HepG2 (cell line): ENCODE data around the gene GPR162. TPM values are rescaled to one million over a fixed set of nuclear protein-coding genes. Genes with fewer than 3 reads are reported as not detected.

Experiments used
- ADNP ChIP-seq: sonication (generic); formaldehyde crosslinking; IDR thresholded peaks from 2 replicates; pipeline ENCODE4 v1.4.0; 2020; ENCODE audit warnings: missing genetic modification reagents
- ARHGAP35 ChIP-seq: sonication (generic); formaldehyde crosslinking; IDR thresholded peaks from 2 replicates; pipeline ENCODE4 v1.9.0; 2022; ENCODE audit warnings: mild to moderate bottlenecking, inconsistent platforms, moderate library complexity, missing genetic modification reagents, borderline replicate concordance
- CCDC6 ChIP-seq: sonication (generic); formaldehyde crosslinking; IDR thresholded peaks from 2 replicates; pipeline ENCODE4 v1.8.1; 2022; ENCODE audit warnings: mild to moderate bottlenecking, missing genetic modification reagents, moderate library complexity
- CTCF ChIP-seq: sonication (generic); formaldehyde crosslinking; IDR thresholded peaks from 2 replicates; pipeline ENCODE4 v1.5.0; 2020; ENCODE audit warnings: mild to moderate bottlenecking, missing genetic modification reagents, moderate library complexity
- ERF ChIP-seq: IDR thresholded peaks from 2 replicates; pipeline ENCODE4 v1.6.1; 2018; ENCODE audit warnings: missing biosample characterization, missing genetic modification reagents
- HDAC6 ChIP-seq: fragments of 200-600 bp; sonication (generic); IDR thresholded peaks from 2 replicates; pipeline ENCODE4 v1.7.0; 2017; ENCODE audit warnings: mild to moderate bottlenecking, antibody characterized with exemption, low read length, low read depth
- JUN ChIP-seq: sonication (generic); formaldehyde crosslinking; IDR thresholded peaks from 2 replicates; pipeline ENCODE4 v1.4.0; 2020; ENCODE audit warnings: mild to moderate bottlenecking, missing genetic modification reagents
- MBNL3 ChIP-seq: fragments of 250-450 bp; sonication (Bioruptor Pico); conservative IDR thresholded peaks from 2 replicates; pipeline ENCODE4 v1.8.0; 2022; ENCODE audit warnings: mild to moderate bottlenecking, inconsistent platforms
- MTF2 ChIP-seq: sonication (generic); formaldehyde crosslinking; IDR thresholded peaks from 2 replicates; pipeline ENCODE4 v1.5.0; 2020; ENCODE audit warnings: missing genetic modification reagents, borderline replicate concordance
- NFE2L1 ChIP-seq: sonication (generic); formaldehyde crosslinking; IDR thresholded peaks from 2 replicates; pipeline ENCODE4 v1.4.0; 2020; ENCODE audit warnings: missing genetic modification reagents, mild to moderate bottlenecking, borderline replicate concordance
- RAD51 ChIP-seq: fragments of 450-650 bp; IDR thresholded peaks from 2 replicates; pipeline ENCODE4 v1.6.1; 2016; ENCODE audit warnings: borderline replicate concordance
- RBM39 ChIP-seq: fragments of 200-400 bp; formaldehyde crosslinking; IDR thresholded peaks from one replicate; pipeline ENCODE4 v1.6.1; 2018; ENCODE audit warnings: antibody characterized with exemption, mild to moderate bottlenecking, low read depth, low read length; ENCODE audit not compliant: poor library complexity, severe bottlenecking
- SRSF9 ChIP-seq: fragments of 200-400 bp; formaldehyde crosslinking; IDR thresholded peaks from 2 replicates; pipeline ENCODE4 v1.6.1; 2018; ENCODE audit warnings: borderline replicate concordance, mild to moderate bottlenecking, low read depth, low read length; ENCODE audit not compliant: insufficient read depth, poor library complexity, severe bottlenecking
- ZBTB37 ChIP-seq: sonication (generic); formaldehyde crosslinking; IDR thresholded peaks from 2 replicates; pipeline ENCODE4 v1.4.0; 2020; ENCODE audit warnings: mild to moderate bottlenecking, missing genetic modification reagents
- ZFP82 ChIP-seq: sonication (generic); formaldehyde crosslinking; IDR thresholded peaks from 2 replicates; pipeline ENCODE4 v1.5.1; 2020; ENCODE audit warnings: mild to moderate bottlenecking, missing genetic modification reagents, borderline replicate concordance
- ZNF251 ChIP-seq: sonication (generic); formaldehyde crosslinking; IDR thresholded peaks from 2 replicates; pipeline ENCODE4 v1.9.0; 2021; ENCODE audit warnings: mild to moderate bottlenecking, missing genetic modification reagents
- ZNF382 ChIP-seq: sonication (generic); formaldehyde crosslinking; IDR thresholded peaks from 2 replicates; pipeline ENCODE4 v1.5.0; 2020; ENCODE audit warnings: missing genetic modification reagents, mild to moderate bottlenecking, borderline replicate concordance
- ZNF414 ChIP-seq: sonication (generic); formaldehyde crosslinking; IDR thresholded peaks from 2 replicates; pipeline ENCODE4 v1.5.0; 2020; ENCODE audit warnings: missing genetic modification reagents
- ZNF564 ChIP-seq: sonication (generic); formaldehyde crosslinking; IDR thresholded peaks from 2 replicates; pipeline ENCODE4 v1.8.1; 2023; ENCODE audit warnings: mild to moderate bottlenecking, missing genetic modification reagents
- ZNF572 ChIP-seq: sonication (generic); formaldehyde crosslinking; IDR thresholded peaks from 2 replicates; pipeline ENCODE4 v1.5.1; 2020; ENCODE audit warnings: mild to moderate bottlenecking, missing genetic modification reagents
- ZNF746 ChIP-seq: sonication (generic); formaldehyde crosslinking; IDR thresholded peaks from 2 replicates; pipeline ENCODE4 v1.8.0; 2022; ENCODE audit warnings: mild to moderate bottlenecking, missing genetic modification reagents
- ZNF777 ChIP-seq: sonication (generic); formaldehyde crosslinking; IDR thresholded peaks from 2 replicates; pipeline ENCODE4 v1.4.0; 2020; ENCODE audit warnings: missing genetic modification reagents
- ZNF839 ChIP-seq: sonication (generic); formaldehyde crosslinking; IDR thresholded peaks from 2 replicates; pipeline ENCODE4 v1.4.0; 2020; ENCODE audit warnings: missing genetic modification reagents, mild to moderate bottlenecking, borderline replicate concordance
- ZNF878 ChIP-seq: sonication (generic); formaldehyde crosslinking; IDR thresholded peaks from 2 replicates; pipeline ENCODE4 v1.8.1; 2023; ENCODE audit warnings: mild to moderate bottlenecking, missing genetic modification reagents, moderate library complexity
- ZNF879 ChIP-seq: sonication (generic); formaldehyde crosslinking; IDR thresholded peaks from 2 replicates; pipeline ENCODE4 v1.8.1; 2023; ENCODE audit warnings: missing genetic modification reagents
- polyA plus RNA-seq, 8 experiments: library from polyadenylated mRNA; depleted of rRNA in 3 of 8; stranded (reverse) in 7 of 8; unstranded in 1 of 8; fragments of >200 nt; fragmentation: Illumina TruSeq in 4 of 8; extraction: Trizol in 4 of 8; gene quantifications; 2 replicates each; pipeline versions ENCODE4 v1.2.1 to v1.2.3, GENCODE V29; 2011 to 2016; ENCODE audit warnings: low read depth in 4 of 8, missing spikeins in 1 of 8, mixed read lengths in 1 of 8; ENCODE audit not compliant: insufficient read depth in 1 of 8
- total RNA-seq, 5 experiments: library from RNA; depleted of rRNA; stranded (reverse); fragments of >200 nt; fragmentation: Illumina TruSeq; extraction: Trizol; gene quantifications; 2 replicates each; pipeline ENCODE4 v1.2.3, GENCODE V29; 2016; ENCODE audit warnings: low read depth in 1 of 5
- TF ChIP-seq, protein P1 (sequence below): sonication (generic); formaldehyde crosslinking; conservative IDR thresholded peaks from 2 replicates; pipeline ENCODE4 v1.8.0; 2022; ENCODE audit warnings: missing genetic modification reagents

Gene GPR162
- total and polyA plus RNA-seq, 2 of the 13 experiments (the other 11 are each of a cell fraction or from before 2014, with no cell fraction given): 0.08 TPM; not detected in 1

GRCh38 chr12:6866920-6867412, 45.3 kb downstream of the GPR162 start (continued):
- TF ChIP-seq ZNF414 (CRISPR knock-in tag): no peak
- TF ChIP-seq ZNF251 (CRISPR knock-in tag): no peak
- no peak for TF ChIP-seq CCDC6 (CRISPR knock-in tag)
- TF ChIP-seq ZNF839 (CRISPR knock-in tag): no peak
- no peak for TF ChIP-seq ZNF564 (CRISPR knock-in tag)
- no peak for TF ChIP-seq ERF (CRISPR knock-in tag)
- TF ChIP-seq ZFP82 (CRISPR knock-in tag): no peak
- TF ChIP-seq CTCF (CRISPR knock-in tag): no peak
- TF ChIP-seq ZNF777: no peak
- no peak for TF ChIP-seq MBNL3 (CRISPR knock-in tag)
- TF ChIP-seq, protein P1, sequence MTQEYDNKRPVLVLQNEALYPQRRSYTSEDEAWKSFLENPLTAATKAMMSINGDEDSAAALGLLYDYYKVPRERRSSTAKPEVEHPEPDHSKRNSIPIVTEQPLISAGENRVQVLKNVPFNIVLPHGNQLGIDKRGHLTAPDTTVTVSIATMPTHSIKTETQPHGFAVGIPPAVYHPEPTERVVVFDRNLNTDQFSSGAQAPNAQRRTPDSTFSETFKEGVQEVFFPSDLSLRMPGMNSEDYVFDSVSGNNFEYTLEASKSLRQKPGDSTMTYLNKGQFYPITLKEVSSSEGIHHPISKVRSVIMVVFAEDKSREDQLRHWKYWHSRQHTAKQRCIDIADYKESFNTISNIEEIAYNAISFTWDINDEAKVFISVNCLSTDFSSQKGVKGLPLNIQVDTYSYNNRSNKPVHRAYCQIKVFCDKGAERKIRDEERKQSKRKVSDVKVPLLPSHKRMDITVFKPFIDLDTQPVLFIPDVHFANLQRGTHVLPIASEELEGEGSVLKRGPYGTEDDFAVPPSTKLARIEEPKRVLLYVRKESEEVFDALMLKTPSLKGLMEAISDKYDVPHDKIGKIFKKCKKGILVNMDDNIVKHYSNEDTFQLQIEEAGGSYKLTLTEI: no peak
- TF ChIP-seq ZNF382 (CRISPR knock-in tag): no peak
- no peak for TF ChIP-seq MTF2
- no peak for TF ChIP-seq ADNP (CRISPR knock-in tag)
- no peak for TF ChIP-seq SRSF9
- TF ChIP-seq ZNF878 (CRISPR knock-in tag): no peak
- TF ChIP-seq RAD51: no peak
- TF ChIP-seq ARHGAP35 (CRISPR knock-in tag): no peak
- no peak for TF ChIP-seq JUN (CRISPR knock-in tag)
- TF ChIP-seq ZNF746: 0 out of 2 replicates have a peak, but pooled peaks have one; percentile 16
- TF ChIP-seq HDAC6: no peak
- TF ChIP-seq ZBTB37 (CRISPR knock-in tag): no peak
- TF ChIP-seq NFE2L1 (CRISPR knock-in tag): no peak
- 0 out of 2 replicates have a peak, but pooled peaks have one; percentile 36 for TF ChIP-seq ZNF572 (CRISPR knock-in tag)
- no peak for TF ChIP-seq ZNF879 (CRISPR knock-in tag)
- TF ChIP-seq RBM39: no peak
